ENCODE results near the gene CDH4.

CDH4 gene

GRCh38 chr20:61350500-61351250 is 98.6 kb downstream of the CDH4 start:
- ATAC-seq (replicated peaks), result no peak
- Mint-ChIP-seq H3K4me3 (no peak overlapping the region), H3K27me3 (peaks cover 0 to 4% of the 10 kb centered on the region in 2 donors), H3K27ac (no peak overlapping the region), H3K36me3 (no peaks in the 10 kb centered on the region), H3K9me3 (peaks cover 10 to 12% of the 10 kb centered on the region in 2 donors), H3K4me1 (no peaks in the 10 kb centered on the region)
- DNase-seq, result no peak

- no peak for DNase-seq
- no peaks in the 10 kb centered on the region for H3K4me1 Mint-ChIP-seq
- no peaks in the 10 kb centered on the region for H3K36me3 Mint-ChIP-seq
- no peak for ATAC-seq (replicated peaks)
- H3K27ac Mint-ChIP-seq, result no peak overlapping the region
- peaks cover 4% of the 10 kb centered on the region in 2 donors for H3K27me3 Mint-ChIP-seq
- H3K4me3 Mint-ChIP-seq, result no peak overlapping the region
- H3K9me3 Mint-ChIP-seq, result peaks cover 9% of the 10 kb centered on the region in 2 donors
These were observed 100.5 kb downstream of the CDH4 start for GRCh38 chr20:61352346-61353260.

GRCh38 chr20:61353261-61354000 is 101.4 kb downstream of the CDH4 start:
- DNase-seq (no peak), ATAC-seq (replicated peaks) (no peak)
- Mint-ChIP-seq H3K9me3 (peaks cover 3 to 5% of the 10 kb centered on the region in 2 donors), H3K27ac (no peak overlapping the region), H3K4me1 (no peaks in the 10 kb centered on the region), H3K36me3 (no peaks in the 10 kb centered on the region), H3K27me3 (peaks cover 4% of the 10 kb centered on the region in 2 donors), H3K4me3 (no peak overlapping the region)

- Mint-ChIP-seq H3K27ac (no peak overlapping the region), H3K9me3 (peaks cover 3 to 4% of the 10 kb centered on the region in 2 donors), H3K27me3 (peaks cover 4% of the 10 kb centered on the region in 2 donors), H3K4me1 (no peaks in the 10 kb centered on the region), H3K36me3 (no peaks in the 10 kb centered on the region), H3K4me3 (no peak overlapping the region)
- DNase-seq (no peak), ATAC-seq (replicated peaks) (no peak)
These were observed 101.9 kb downstream of the CDH4 start for GRCh38 chr20:61354001-61354390.

- no peak overlapping the region for H3K27ac Mint-ChIP-seq
- no peaks in the 10 kb centered on the region for H3K4me1 Mint-ChIP-seq
- no peak for ATAC-seq (replicated peaks)
- H3K9me3 Mint-ChIP-seq, result peaks cover 3 to 4% of the 10 kb centered on the region in 2 donors
- no peaks in the 10 kb centered on the region for H3K36me3 Mint-ChIP-seq
- H3K4me3 Mint-ChIP-seq, result no peak overlapping the region
- DNase-seq, result no peak
- H3K27me3 Mint-ChIP-seq, result peaks cover 4% of the 10 kb centered on the region in 2 donors
These were observed 102.4 kb downstream of the CDH4 start for GRCh38 chr20:61354501-61354900.

- no peak overlapping the region for H3K27ac Mint-ChIP-seq
- peaks cover 4% of the 10 kb centered on the region in 2 donors for H3K27me3 Mint-ChIP-seq
- H3K9me3 Mint-ChIP-seq, result peaks cover 3 to 4% of the 10 kb centered on the region in 2 donors
- no peaks in the 10 kb centered on the region for H3K4me1 Mint-ChIP-seq
- DNase-seq, result no peak
- H3K4me3 Mint-ChIP-seq, result no peak overlapping the region
- no peak for ATAC-seq (replicated peaks)
- no peaks in the 10 kb centered on the region for H3K36me3 Mint-ChIP-seq
These were observed 102.9 kb downstream of the CDH4 start for GRCh38 chr20:61354901-61355495.

GRCh38 chr20:61355585-61355984 is 103.5 kb downstream of the CDH4 start:
- ATAC-seq (replicated peaks) (no peak), DNase-seq (no peak)
- no peak overlapping the region for H3K4me3 Mint-ChIP-seq

GRCh38 chr20:61356196-61356595 is 104.1 kb downstream of the CDH4 start:
- DNase-seq (no peak), ATAC-seq (replicated peaks) (no peak)
- Mint-ChIP-seq H3K4me3 (no peak overlapping the region), H3K27ac (no peak overlapping the region), H3K4me1 (no peaks in the 10 kb centered on the region), H3K9me3 (peaks cover 0 to 4% of the 10 kb centered on the region in 2 donors), H3K36me3 (no peaks in the 10 kb centered on the region), H3K27me3 (peaks cover 4% of the 10 kb centered on the region in 2 donors)

More at GRCh38 chr20:61355585-61355984, 103.5 kb downstream of the CDH4 start:
- Mint-ChIP-seq H3K27me3 (peaks cover 4% of the 10 kb centered on the region in 2 donors), H3K27ac (no peak overlapping the region), H3K36me3 (no peaks in the 10 kb centered on the region), H3K4me1 (no peaks in the 10 kb centered on the region), H3K9me3 (peaks cover 1 to 4% of the 10 kb centered on the region in 2 donors)

- no peaks in the 10 kb centered on the region for H3K4me1 Mint-ChIP-seq
- H3K9me3 Mint-ChIP-seq, result peaks cover 0 to 4% of the 10 kb centered on the region in 2 donors
- DNase-seq, result no peak
- no peak overlapping the region for H3K4me3 Mint-ChIP-seq
- H3K27me3 Mint-ChIP-seq, result peaks cover 4% of the 10 kb centered on the region in 2 donors
- no peaks in the 10 kb centered on the region for H3K36me3 Mint-ChIP-seq
- H3K27ac Mint-ChIP-seq, result no peak overlapping the region
- no peak for ATAC-seq (replicated peaks)
These were observed 105.1 kb downstream of the CDH4 start for GRCh38 chr20:61357119-61357518.

GRCh38 chr20:61359254-61359653 is 107.2 kb downstream of the CDH4 start:
- ATAC-seq (replicated peaks), result no peak
- no peaks in the 10 kb centered on the region for H3K4me1 Mint-ChIP-seq
- no peak for DNase-seq
- no peak overlapping the region for H3K27ac Mint-ChIP-seq
- H3K27me3 Mint-ChIP-seq, result peaks cover 0 to 4% of the 10 kb centered on the region in 2 donors
- H3K36me3 Mint-ChIP-seq, result no peaks in the 10 kb centered on the region
- no peak overlapping the region for H3K4me3 Mint-ChIP-seq
- peaks cover 0 to 4% of the 10 kb centered on the region in 2 donors for H3K9me3 Mint-ChIP-seq

- H3K36me3 Mint-ChIP-seq, result no peaks in the 10 kb centered on the region
- H3K27me3 Mint-ChIP-seq, result peaks cover 0 to 4% of the 10 kb centered on the region in 2 donors
- peaks cover 0 to 4% of the 10 kb centered on the region in 2 donors for H3K9me3 Mint-ChIP-seq
- H3K4me3 Mint-ChIP-seq, result no peak overlapping the region
- DNase-seq (no peak), ATAC-seq (replicated peaks) (no peak)
- H3K4me1 Mint-ChIP-seq, result no peaks in the 10 kb centered on the region
- H3K27ac Mint-ChIP-seq, result no peak overlapping the region
These were observed 108.2 kb downstream of the CDH4 start for GRCh38 chr20:61360296-61360695.

GRCh38 chr20:61360940-61361339 is 108.9 kb downstream of the CDH4 start:
- H3K27ac Mint-ChIP-seq, result no peak overlapping the region
- H3K4me3 Mint-ChIP-seq, result no peak overlapping the region

GRCh38 chr20:61361501-61361900 is 109.4 kb downstream of the CDH4 start:
- ATAC-seq (replicated peaks), result no peak
- no peaks in the 10 kb centered on the region for H3K36me3 Mint-ChIP-seq
- peaks cover 0 to 5% of the 10 kb centered on the region in 2 donors for H3K9me3 Mint-ChIP-seq
- H3K4me3 Mint-ChIP-seq, result no peak overlapping the region
- H3K27ac Mint-ChIP-seq, result no peak overlapping the region
- H3K4me1 Mint-ChIP-seq, result no peaks in the 10 kb centered on the region
- DNase-seq, result no peak
- peaks cover 0 to 4% of the 10 kb centered on the region in 2 donors for H3K27me3 Mint-ChIP-seq

More at GRCh38 chr20:61360940-61361339, 108.9 kb downstream of the CDH4 start:
- peaks cover 0 to 4% of the 10 kb centered on the region in 2 donors for H3K9me3 Mint-ChIP-seq
- no peak for ATAC-seq (replicated peaks)
- H3K4me1 Mint-ChIP-seq, result no peaks in the 10 kb centered on the region
- no peak for DNase-seq
- H3K27me3 Mint-ChIP-seq, result peaks cover 0 to 4% of the 10 kb centered on the region in 2 donors
- H3K36me3 Mint-ChIP-seq, result no peaks in the 10 kb centered on the region

- Mint-ChIP-seq H3K4me3 (no peak overlapping the region), H3K36me3 (no peaks in the 10 kb centered on the region), H3K4me1 (no peaks in the 10 kb centered on the region), H3K27me3 (no peaks in the 10 kb centered on the region), H3K27ac (no peak overlapping the region), H3K9me3 (peaks cover 0 to 1% of the 10 kb centered on the region in 2 donors)
- DNase-seq, result no peak
- no peak for ATAC-seq (replicated peaks)
These were observed 112.1 kb downstream of the CDH4 start for GRCh38 chr20:61364147-61364546.
